IMR-90 (cell line): Measurements from ENCODE around the gene CHPF. TPM values are rescaled to one million over a fixed set of nuclear protein-coding genes. Genes with fewer than 3 reads are reported as not detected.

ENCODE experiments used
- ATAC-seq: fragments of 200-7000 bp; cut with Tn5 transposase; 2 replicates; pipeline ENCODE4 v1.9.1; 2020; ENCODE audit warnings: low read depth, mild to moderate bottlenecking, moderate library complexity
- BruUV-seq: library from RNA; stranded (reverse); fragments of 400-500 nt; replicated peaks from 2 replicates; lab custom pipeline; 2021; lab: Mats Ljungman, UMichigan
- CTCF ChIA-PET: fragments of 300-600 bp; formaldehyde crosslinking; extraction: SDS; loops from one replicate; lab custom pipeline; 2021; ENCODE audit warnings: antibody characterized with exemption; lab: Yijun Ruan, JAX
- POLR2A ChIA-PET: fragments of 300-600 bp; sonication (Branson Sonifier 250); formaldehyde crosslinking; loops from one replicate; lab custom pipeline; 2022; ENCODE audit warnings: antibody characterized with exemption; ENCODE audit not compliant: unreplicated experiment; lab: Charles Lee
- DNase-seq: peaks from one replicate; pipeline ENCODE4 v3.0.0; 2013
- H2AFZ ChIP-seq: replicated peaks from 2 replicates; pipeline ENCODE3; 2013; ENCODE audit warnings: low read length, mild to moderate bottlenecking; ENCODE audit not compliant: poor library complexity
- H2AK5ac ChIP-seq: 2 replicates; pipeline ENCODE4 v1.6.1; 2013; ENCODE audit warnings: low read depth, low read length, inconsistent platforms
- H2AK9ac ChIP-seq: replicated peaks from 2 replicates; pipeline ENCODE3; 2013; ENCODE audit warnings: mild to moderate bottlenecking, low read depth, low read length, moderate library complexity; ENCODE audit not compliant: poor library complexity
- H2BK120ac ChIP-seq: 2 replicates; pipeline ENCODE4 v1.6.1; 2013; ENCODE audit warnings: low read depth, low read length, inconsistent platforms
- H2BK15ac ChIP-seq: 3 replicates; pipeline ENCODE4 v1.6.1; 2013; ENCODE audit warnings: low read depth, low read length, inconsistent platforms
- H2BK20ac ChIP-seq: 2 replicates; pipeline ENCODE4 v1.6.1; 2013; ENCODE audit warnings: low read depth, mild to moderate bottlenecking, inconsistent platforms, low read length, moderate library complexity
- H2BK5ac ChIP-seq: 2 replicates; pipeline ENCODE4 v1.6.1; 2013; ENCODE audit warnings: mild to moderate bottlenecking, low read depth, low read length, inconsistent platforms; ENCODE audit not compliant: poor library complexity, severe bottlenecking
- H3K14ac ChIP-seq: replicated peaks from 2 replicates; pipeline ENCODE4 v1.6.1; 2013; ENCODE audit warnings: low read depth, low read length, inconsistent platforms
- H3K18ac ChIP-seq: 2 replicates; pipeline ENCODE4 v1.6.1; 2013; ENCODE audit warnings: low read depth, low read length, control low read depth
- H3K23ac ChIP-seq: 2 replicates; pipeline ENCODE4 v1.6.1; 2013; ENCODE audit warnings: low read depth, low read length, inconsistent platforms
- H3K27ac ChIP-seq: 2 replicates; pipeline ENCODE4 v1.5.1; 2013; ENCODE audit warnings: mild to moderate bottlenecking, control low read depth, low read length; ENCODE audit not compliant: insufficient read depth
- H3K27me3 ChIP-seq: 2 replicates; pipeline ENCODE4 v1.6.1; 2013; ENCODE audit warnings: low read length; ENCODE audit not compliant: control insufficient read depth, insufficient read depth
- H3K36me3 ChIP-seq: 2 replicates; pipeline ENCODE4 v1.6.1; 2013; ENCODE audit warnings: low read length, mixed read lengths; ENCODE audit not compliant: control insufficient read depth, insufficient read depth
- H3K4ac ChIP-seq: 2 replicates; pipeline ENCODE4 v1.6.1; 2013; ENCODE audit warnings: low read depth, low read length, inconsistent platforms
- H3K4me1 ChIP-seq: 2 replicates; pipeline ENCODE4 v1.6.1; 2013; ENCODE audit warnings: low read length, mixed read lengths; ENCODE audit not compliant: control insufficient read depth, insufficient read depth
- H3K4me2 ChIP-seq: 2 replicates; pipeline ENCODE4 v1.6.1; 2013; ENCODE audit warnings: low read depth, mild to moderate bottlenecking, control low read depth, low read length, moderate library complexity
- H3K4me3 ChIP-seq: 2 replicates; pipeline ENCODE4 v1.5.1; 2013; ENCODE audit warnings: low read depth, mild to moderate bottlenecking, control low read depth, low read length, moderate library complexity; ENCODE audit not compliant: insufficient read depth
- H3K56ac ChIP-seq: 2 replicates; pipeline ENCODE4 v1.6.1; 2013; ENCODE audit warnings: low read length, inconsistent platforms; ENCODE audit not compliant: insufficient read depth; ENCODE audit errors: extremely low read depth
- H3K79me1 ChIP-seq, 2 experiments: 2 replicates each; pipeline ENCODE4 v1.6.1; 2013; ENCODE audit warnings: low read length in 2 of 2, inconsistent platforms in 1 of 2, low read depth in 1 of 2
- H3K9ac ChIP-seq: 2 replicates; pipeline ENCODE4 v1.6.1; 2013; ENCODE audit warnings: low read depth, low read length, control low read depth
- H3K9me1 ChIP-seq: 2 replicates; pipeline ENCODE4 v1.6.1; 2013; ENCODE audit warnings: low read length, inconsistent platforms; ENCODE audit not compliant: insufficient read depth
- H3K9me3 ChIP-seq: 2 replicates; pipeline ENCODE4 v1.6.1; 2013; ENCODE audit warnings: low read length; ENCODE audit not compliant: control insufficient read depth, insufficient read depth
- H4K20me1 ChIP-seq: 2 replicates; pipeline ENCODE4 v1.6.1; 2013; ENCODE audit warnings: low read length, inconsistent platforms; ENCODE audit not compliant: insufficient read depth
- H4K5ac ChIP-seq: 2 replicates; pipeline ENCODE4 v1.6.1; 2013; ENCODE audit warnings: mild to moderate bottlenecking, low read depth, low read length, control low read depth
- H4K8ac ChIP-seq, 2 experiments: 2 replicates each; pipeline ENCODE4 v1.6.1; 2013; ENCODE audit warnings: low read depth in 2 of 2, low read length in 2 of 2, control low read depth in 1 of 2, inconsistent platforms in 1 of 2
- H4K91ac ChIP-seq: 2 replicates; pipeline ENCODE4 v1.6.1; 2013; ENCODE audit warnings: low read depth, low read length, inconsistent platforms; ENCODE audit not compliant: insufficient read depth
- BHLHE40 ChIP-seq: fragments of 150-350 bp; IDR thresholded peaks from 2 replicates; pipeline ENCODE4 v1.6.1; 2016; ENCODE audit warnings: mild to moderate bottlenecking, low read depth, low read length
- MAFK ChIP-seq: IDR thresholded peaks from 2 replicates; pipeline ENCODE4 v1.6.1; 2012; ENCODE audit warnings: low read depth, low read length, improper control_type of control experiment
- MAZ ChIP-seq: IDR thresholded peaks from 2 replicates; pipeline ENCODE4 v1.6.1; 2012; ENCODE audit warnings: low read depth, mild to moderate bottlenecking, low read length, improper control_type of control experiment, moderate library complexity, borderline replicate concordance
- NFE2L2 ChIP-seq: fragments of 150-350 bp; IDR thresholded peaks from 2 replicates; pipeline ENCODE4 v1.6.1; 2016; ENCODE audit warnings: low read depth, mild to moderate bottlenecking, low read length
- RCOR1 ChIP-seq: IDR thresholded peaks from 2 replicates; pipeline ENCODE4 v1.6.1; 2012; ENCODE audit warnings: mild to moderate bottlenecking, low read length, improper control_type of control experiment; ENCODE audit not compliant: insufficient replicate concordance
- RFX5 ChIP-seq: IDR thresholded peaks from 2 replicates; pipeline ENCODE4 v1.8.0; 2012; ENCODE audit warnings: low read depth, mild to moderate bottlenecking, low read length, moderate library complexity
- SMC3 ChIP-seq: fragments of 150-350 bp; IDR thresholded peaks from 2 replicates; pipeline ENCODE4 v1.6.1; 2016; ENCODE audit warnings: low read depth, mild to moderate bottlenecking, antibody characterized with exemption, low read length, moderate library complexity
- WGBS, 2 experiments: methylation state at CpG; one replicate each; pipeline versions ENCODE4 v1.1.5 to v1.1.7; 2013; ENCODE audit warnings: missing lambda C conversion rate in 2 of 2; ENCODE audit not compliant: insufficient read length in 1 of 2; ENCODE audit errors: extremely low coverage in 2 of 2; 5-methylcytosine and 5-hydroxymethylcytosine counted together
- dilution Hi-C: fragments of 300-500 bp; cut with HindIII; formaldehyde crosslinking; loops from one replicate; pipeline ENCODE4 v1.14.3; 2018; ENCODE audit warnings: low sequenced_read_pairs; ENCODE audit not compliant: unreplicated experiment
- in situ Hi-C: fragments of 300-500 bp; cut with MboI; formaldehyde crosslinking; loops from 3 replicates; pipeline ENCODE4 v1.14.3; 2019; ENCODE audit warnings: low sequenced_read_pairs, inconsistent platforms, mixed read lengths
- intact Hi-C: fragments of 100-400 bp; cut with micrococcal nuclease; formaldehyde crosslinking; loops from 2 replicates; pipeline ENCODE4 v1.10.0; 2022
- polyA plus RNA-seq, 3 experiments: library from polyadenylated mRNA; depleted of rRNA; stranded (reverse); fragments of >200 nt; gene quantifications; 2 replicates each; pipeline ENCODE4 v1.2.3, GENCODE V29; 2012; ENCODE audit warnings: low replicate concordance in 1 of 3
- total RNA-seq: library from RNA; depleted of rRNA; stranded (reverse); fragments of >200 nt; gene quantifications from 2 replicates; pipeline ENCODE4 v1.2.3, GENCODE V29; 2012
- TF ChIP-seq, protein P1 (sequence below): fragments of 150-350 bp; IDR thresholded peaks from 2 replicates; pipeline ENCODE4 v1.6.1; 2016; ENCODE audit warnings: low read depth, mild to moderate bottlenecking, low read length, moderate library complexity, borderline replicate concordance
- TF ChIP-seq, protein P2 (sequence below): conservative IDR thresholded peaks from 2 replicates; pipeline ENCODE4 v1.5.1; 2012; ENCODE audit warnings: mild to moderate bottlenecking, low read depth, low read length, improper control_type of control experiment

The CHPF gene
- total and polyA plus RNA-seq, 2 of the 4 experiments (the other 2 are of a cell fraction), result 24.0 to 115 TPM

DNA sequence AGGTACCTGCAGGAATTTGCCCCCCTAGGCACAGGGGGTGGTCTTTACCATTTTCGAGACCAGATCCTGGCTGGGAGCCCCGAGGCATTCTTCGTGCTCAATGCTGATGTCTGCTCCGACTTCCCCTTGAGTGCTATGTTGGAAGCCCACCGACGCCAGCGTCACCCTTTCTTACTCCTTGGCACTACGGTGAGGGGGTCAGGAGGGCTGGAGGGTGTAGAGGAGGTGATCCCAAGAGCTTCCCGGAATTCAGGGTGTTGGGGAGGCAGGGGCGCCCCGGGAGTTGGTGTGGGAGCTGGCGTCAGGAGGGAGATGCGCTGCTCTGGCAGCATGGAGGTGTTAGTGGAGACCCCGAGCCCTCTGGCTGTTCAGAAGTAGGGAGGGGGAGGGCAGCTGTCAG is 41.8 kb downstream of the CHPF start:
- no peak overlapping the region for H3K56ac ChIP-seq
- H3K18ac ChIP-seq, result no peak overlapping the region
- H4K20me1 ChIP-seq, result no peaks in the 10 kb centered on the region
- no peak overlapping the region for H3K23ac ChIP-seq
- H2BK120ac ChIP-seq, result no peak overlapping the region
- dilution Hi-C loops, result no loop called here
- ChIA-PET CTCF (no interaction called here), POLR2A (no interaction called here)
- ATAC-seq, result no peak
- no peak overlapping the region for H3K4me3 ChIP-seq
- TF ChIP-seq MAZ (no peak), NFE2L2 (no peak), MAFK (no peak), RCOR1 (no peak), RFX5 (no peak), BHLHE40 (no peak), SMC3 (no peak)
- TF ChIP-seq, protein P1, sequence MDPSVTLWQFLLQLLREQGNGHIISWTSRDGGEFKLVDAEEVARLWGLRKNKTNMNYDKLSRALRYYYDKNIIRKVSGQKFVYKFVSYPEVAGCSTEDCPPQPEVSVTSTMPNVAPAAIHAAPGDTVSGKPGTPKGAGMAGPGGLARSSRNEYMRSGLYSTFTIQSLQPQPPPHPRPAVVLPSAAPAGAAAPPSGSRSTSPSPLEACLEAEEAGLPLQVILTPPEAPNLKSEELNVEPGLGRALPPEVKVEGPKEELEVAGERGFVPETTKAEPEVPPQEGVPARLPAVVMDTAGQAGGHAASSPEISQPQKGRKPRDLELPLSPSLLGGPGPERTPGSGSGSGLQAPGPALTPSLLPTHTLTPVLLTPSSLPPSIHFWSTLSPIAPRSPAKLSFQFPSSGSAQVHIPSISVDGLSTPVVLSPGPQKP, result no peak
- TF ChIP-seq, protein P2, sequence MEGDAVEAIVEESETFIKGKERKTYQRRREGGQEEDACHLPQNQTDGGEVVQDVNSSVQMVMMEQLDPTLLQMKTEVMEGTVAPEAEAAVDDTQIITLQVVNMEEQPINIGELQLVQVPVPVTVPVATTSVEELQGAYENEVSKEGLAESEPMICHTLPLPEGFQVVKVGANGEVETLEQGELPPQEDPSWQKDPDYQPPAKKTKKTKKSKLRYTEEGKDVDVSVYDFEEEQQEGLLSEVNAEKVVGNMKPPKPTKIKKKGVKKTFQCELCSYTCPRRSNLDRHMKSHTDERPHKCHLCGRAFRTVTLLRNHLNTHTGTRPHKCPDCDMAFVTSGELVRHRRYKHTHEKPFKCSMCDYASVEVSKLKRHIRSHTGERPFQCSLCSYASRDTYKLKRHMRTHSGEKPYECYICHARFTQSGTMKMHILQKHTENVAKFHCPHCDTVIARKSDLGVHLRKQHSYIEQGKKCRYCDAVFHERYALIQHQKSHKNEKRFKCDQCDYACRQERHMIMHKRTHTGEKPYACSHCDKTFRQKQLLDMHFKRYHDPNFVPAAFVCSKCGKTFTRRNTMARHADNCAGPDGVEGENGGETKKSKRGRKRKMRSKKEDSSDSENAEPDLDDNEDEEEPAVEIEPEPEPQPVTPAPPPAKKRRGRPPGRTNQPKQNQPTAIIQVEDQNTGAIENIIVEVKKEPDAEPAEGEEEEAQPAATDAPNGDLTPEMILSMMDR, result no peak
- H3K4ac ChIP-seq, result no peak overlapping the region
- H2AK9ac ChIP-seq, result no peak overlapping the region
- no peak overlapping the region for H4K8ac ChIP-seq
- no peaks in the 10 kb centered on the region for H3K27me3 ChIP-seq
- no peak overlapping the region for H4K5ac ChIP-seq
- intact Hi-C loops, result no loop called here
- no peak overlapping the region for H3K4me2 ChIP-seq
- H2AK5ac ChIP-seq, result no peak overlapping the region
- H2BK15ac ChIP-seq, result no peak overlapping the region
- WGBS, 2 experiments, result 68% methylated on average over 8 of the region's 14 CpGs; no CpG with 5 or more reads in 1 of the 2 experiments
- peaks cover 18 to 32% of the 10 kb centered on the region in 2 experiments for H3K79me1 ChIP-seq
- H2BK20ac ChIP-seq, result no peak overlapping the region
- H3K4me1 ChIP-seq, result peaks cover 13% of the 10 kb centered on the region
- H3K27ac ChIP-seq, result no peak overlapping the region
- no peak for DNase-seq
- in situ Hi-C loops, result no loop called here
- H2AFZ ChIP-seq, result no peak overlapping the region
- H3K9ac ChIP-seq, result no peak overlapping the region
- peaks cover 42% of the 10 kb centered on the region for H3K36me3 ChIP-seq
- H3K14ac ChIP-seq, result no peak overlapping the region
- H3K9me3 ChIP-seq, result no peaks in the 10 kb centered on the region
- peaks cover 12% of the 10 kb centered on the region for H3K9me1 ChIP-seq
- no TSS peak for BruUV-seq
- H2BK5ac ChIP-seq, result no peak overlapping the region
- H4K91ac ChIP-seq, result no peak overlapping the region
